ENCODE measurements around the gene PPP1R12C. TPM values are rescaled to one million over a fixed set of nuclear protein-coding genes. Genes with fewer than 3 reads are reported as not detected.

PPP1R12C gene
- total and polyA plus RNA-seq, 2 experiments from 2014 or later, result 69.7 to 74.5 TPM

GRCh38 chr19:55078996-55079395 is 38.4 kb downstream of the PPP1R12C start:
- Histone ChIP-seq H3K27me3 (peaks cover 32% of the 10 kb centered on the region), H4K20me1 (ENCODE audit: insufficient read depth, poor library complexity, severe bottlenecking) (no peaks in the 10 kb centered on the region), H3K36me3 (replicated peaks; ENCODE audit: insufficient read depth, low read depth) (no peaks in the 10 kb centered on the region), H3K27ac (no peak overlapping the region), H3K79me2 (no peaks in the 10 kb centered on the region), H3K4me3 (no peak overlapping the region), H3K9me3 (ENCODE audit: low read depth) (no peaks in the 10 kb centered on the region), H3K9me2 (replicated peaks; ENCODE audit: insufficient read depth) (no peaks in the 10 kb centered on the region), H2AFZ (no peak overlapping the region), H3K4me1 (ENCODE audit: insufficient read depth) (peaks cover 9% of the 10 kb centered on the region), H3K4me2 (no peak overlapping the region)
- TF ChIP-seq EZH2phosphoT487 (IDR thresholded peaks at IDR 0.05; ENCODE audit: low read depth, severe bottlenecking, unreplicated experiment) (no peak), CTCF (IDR thresholded peaks at IDR 0.05; ENCODE audit: poor library complexity) (no peak), EZH2 (IDR thresholded peaks at IDR 0.05; ENCODE audit: borderline replicate concordance) (no peak)
- 98% methylated on average over 5 of the region's 5 CpGs for WGBS (ENCODE audit: low lambda C conversion rate, missing lambda C conversion rate)
- peak; percentile 3 for DNase-seq (ENCODE audit: low spot score)

DNA sequence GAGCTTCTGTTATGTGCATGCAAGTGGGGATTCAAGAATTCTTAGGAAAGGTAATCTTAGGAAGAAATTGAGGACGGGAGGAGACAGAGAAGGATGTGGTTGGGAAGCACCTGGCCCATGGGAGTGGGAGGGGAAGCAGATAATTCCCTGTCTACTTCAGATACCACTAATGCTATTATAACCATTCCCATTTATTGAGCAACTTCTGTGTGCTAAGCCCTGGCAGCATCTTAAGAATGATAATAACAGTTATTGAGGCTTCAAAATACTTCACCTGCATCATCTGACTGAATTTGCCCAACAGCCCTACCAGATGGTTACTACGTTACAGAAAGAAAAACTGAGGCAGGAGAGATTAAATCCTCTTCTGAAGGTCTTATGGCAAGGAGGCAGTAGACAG is 40.3 kb downstream of the PPP1R12C start:
- Histone ChIP-seq H3K9me3 (ENCODE audit: low read depth) (no peaks in the 10 kb centered on the region), H4K20me1 (ENCODE audit: insufficient read depth, poor library complexity, severe bottlenecking) (no peaks in the 10 kb centered on the region), H3K4me1 (ENCODE audit: insufficient read depth) (peaks cover 9% of the 10 kb centered on the region), H3K27ac (no peak overlapping the region), H3K36me3 (replicated peaks; ENCODE audit: insufficient read depth, low read depth) (no peaks in the 10 kb centered on the region), H3K4me2 (peak overlapping the region; percentile 69), H2AFZ (no peak overlapping the region), H3K4me3 (no peak overlapping the region), H3K9me2 (replicated peaks; ENCODE audit: insufficient read depth) (no peaks in the 10 kb centered on the region), H3K79me2 (no peaks in the 10 kb centered on the region), H3K27me3 (peaks cover 23% of the 10 kb centered on the region)
- 77% methylated on average over 2 of the region's 2 CpGs for WGBS (ENCODE audit: low lambda C conversion rate, missing lambda C conversion rate)
- DNase-seq (ENCODE audit: low spot score), result no peak
- TF ChIP-seq CTCF (IDR thresholded peaks at IDR 0.05; ENCODE audit: poor library complexity) (no peak), EZH2 (IDR thresholded peaks at IDR 0.05; ENCODE audit: borderline replicate concordance) (no peak), EZH2phosphoT487 (IDR thresholded peaks at IDR 0.05; ENCODE audit: low read depth, severe bottlenecking, unreplicated experiment) (no peak)

- Histone ChIP-seq H3K9me3 (ENCODE audit: low read depth) (no peaks in the 10 kb centered on the region), H3K27me3 (peaks cover 18% of the 10 kb centered on the region), H3K9me2 (replicated peaks; ENCODE audit: insufficient read depth) (no peaks in the 10 kb centered on the region), H4K20me1 (ENCODE audit: insufficient read depth, poor library complexity, severe bottlenecking) (no peaks in the 10 kb centered on the region), H3K79me2 (no peaks in the 10 kb centered on the region), H2AFZ (no peak overlapping the region), H3K4me1 (ENCODE audit: insufficient read depth) (peaks cover 9% of the 10 kb centered on the region), H3K27ac (no peak overlapping the region), H3K4me2 (peak overlapping the region; percentile 69), H3K36me3 (replicated peaks; ENCODE audit: insufficient read depth, low read depth) (no peaks in the 10 kb centered on the region), H3K4me3 (no peak overlapping the region)
- TF ChIP-seq EZH2 (IDR thresholded peaks at IDR 0.05; ENCODE audit: borderline replicate concordance) (no peak), CTCF (IDR thresholded peaks at IDR 0.05; ENCODE audit: poor library complexity) (no peak), EZH2phosphoT487 (IDR thresholded peaks at IDR 0.05; ENCODE audit: low read depth, severe bottlenecking, unreplicated experiment) (no peak)
- WGBS (ENCODE audit: low lambda C conversion rate, missing lambda C conversion rate), result 72% methylated on average over 7 of the region's 12 CpGs
- DNase-seq (ENCODE audit: low spot score), result no peak
Observed at GRCh38 chr19:55076321-55076720, 41.1 kb downstream of the PPP1R12C start.

Data from hepatocyte (in vitro differentiated cells).